Measurements from ENCODE around the gene COQ9. TPM values are rescaled to one million over a fixed set of nuclear protein-coding genes. Genes with fewer than 3 reads are reported as not detected.

COQ9 gene
- total RNA-seq, 4 donors from 2014 or later = 113 to 154 (median 148) TPM

GRCh38 chr16:57427824-57428223 is 19.5 kb upstream of the COQ9 start:
- Histone ChIP-seq H3K36me3 (peaks cover 0 to 34% (median 20%) of the 10 kb centered on the region in 4 donors), H3K27ac (no peak overlapping the region), H3K4me1 (no peaks in the 10 kb centered on the region), H3K27me3 (no peaks in the 10 kb centered on the region), H3K9me3 (no peaks in the 10 kb centered on the region), H3K4me3 (no peak overlapping the region)
- TF ChIP-seq POLR2A (IDR thresholded peaks at IDR 0.05) = no peak
- no peak for TF ChIP-seq EP300 (IDR thresholded peaks at IDR 0.05; ENCODE audit: low read depth)
- no peak for TF ChIP-seq POLR2AphosphoS5 (IDR thresholded peaks at IDR 0.05)
- TF ChIP-seq CTCF (IDR thresholded peaks at IDR 0.05) = no peak
- in situ Hi-C loops (cut with MboI; ENCODE audit: low pct_ligation_motif_present in 1 of 4, low pct_unique_long_range_greater_than_20kb in 1 of 4, low sequenced_read_pairs in 3 of 4) = loop anchor here in 2 of 4 donors (10.0 kb wide), 1 partner anchor 87 kb away; no protein-coding TSS in a partner anchor
- intact Hi-C loops (cut with DNase I; ENCODE audit: low total_unique reads) = no loop called here
- DNase-seq = no peak

GRCh38 chr16:57430955-57431354 is 16.3 kb upstream of the COQ9 start:
- no peaks in the 10 kb centered on the region for H3K9me3 ChIP-seq
- H3K4me3 ChIP-seq = no peak overlapping the region
- no peak for DNase-seq
- TF ChIP-seq POLR2A (IDR thresholded peaks at IDR 0.05) (no peak), CTCF (IDR thresholded peaks at IDR 0.05) (no peak), POLR2AphosphoS5 (IDR thresholded peaks at IDR 0.05) (no peak), EP300 (IDR thresholded peaks at IDR 0.05; ENCODE audit: low read depth) (no peak)
- no peaks in the 10 kb centered on the region for H3K4me1 ChIP-seq
- H3K27me3 ChIP-seq = no peaks in the 10 kb centered on the region
- intact Hi-C loops (cut with DNase I; ENCODE audit: low total_unique reads) = no loop called here
- in situ Hi-C loops (cut with MboI; ENCODE audit: low pct_ligation_motif_present in 1 of 4, low pct_unique_long_range_greater_than_20kb in 1 of 4, low sequenced_read_pairs in 3 of 4) = no loop called here
- H3K27ac ChIP-seq = no peak overlapping the region
- WGBS, 2 donors (ENCODE audit: low coverage in 1 of 2) = 84 to 91% methylated on average over 4 to 5 of the region's 5 CpGs
- peaks cover 0 to 65% (median 35%) of the 10 kb centered on the region in 4 donors for H3K36me3 ChIP-seq

GRCh38 chr16:57432505-57432904 is 14.8 kb upstream of the COQ9 start:
- in situ Hi-C loops (cut with MboI; ENCODE audit: low pct_ligation_motif_present in 1 of 4, low pct_unique_long_range_greater_than_20kb in 1 of 4, low sequenced_read_pairs in 3 of 4) = no loop called here

GRCh38 chr16:57432989-57433388 is 14.3 kb upstream of the COQ9 start:
- H3K27ac ChIP-seq = no peak overlapping the region
- no peak for DNase-seq
- WGBS, 2 donors (ENCODE audit: low coverage in 1 of 2) = 89% methylated on average over 3 of the region's 3 CpGs; no CpG with 5 or more reads in 1 of the 2 donors

More at GRCh38 chr16:57432505-57432904, 14.8 kb upstream of the COQ9 start:
- peaks cover 0 to 70% (median 38%) of the 10 kb centered on the region in 4 donors for H3K36me3 ChIP-seq
- no peak overlapping the region for H3K4me3 ChIP-seq
- intact Hi-C loops (cut with DNase I; ENCODE audit: low total_unique reads) = no loop called here
- H3K27ac ChIP-seq = no peak overlapping the region
- DNase-seq = no peak
- no peaks in the 10 kb centered on the region for H3K4me1 ChIP-seq
- 90 to 94% methylated on average over 1 to 2 of the region's 2 CpGs for WGBS, 2 donors (ENCODE audit: low coverage in 1 of 2)
- H3K27me3 ChIP-seq = no peaks in the 10 kb centered on the region
- TF ChIP-seq EP300 (IDR thresholded peaks at IDR 0.05; ENCODE audit: low read depth) (no peak), POLR2A (IDR thresholded peaks at IDR 0.05) (no peak), POLR2AphosphoS5 (IDR thresholded peaks at IDR 0.05) (no peak), CTCF (IDR thresholded peaks at IDR 0.05) (no peak)
- H3K9me3 ChIP-seq = no peaks in the 10 kb centered on the region

More at GRCh38 chr16:57432989-57433388, 14.3 kb upstream of the COQ9 start:
- Histone ChIP-seq H3K27me3 (no peaks in the 10 kb centered on the region), H3K4me3 (no peak overlapping the region), H3K36me3 (peaks cover 0 to 70% (median 38%) of the 10 kb centered on the region in 4 donors), H3K4me1 (no peaks in the 10 kb centered on the region), H3K9me3 (no peaks in the 10 kb centered on the region)
- in situ Hi-C loops (cut with MboI; ENCODE audit: low pct_ligation_motif_present in 1 of 4, low pct_unique_long_range_greater_than_20kb in 1 of 4, low sequenced_read_pairs in 3 of 4) = no loop called here
- intact Hi-C loops (cut with DNase I; ENCODE audit: low total_unique reads) = no loop called here
- no peak for TF ChIP-seq CTCF (IDR thresholded peaks at IDR 0.05)
- no peak for TF ChIP-seq EP300 (IDR thresholded peaks at IDR 0.05; ENCODE audit: low read depth)
- no peak for TF ChIP-seq POLR2A (IDR thresholded peaks at IDR 0.05)
- TF ChIP-seq POLR2AphosphoS5 (IDR thresholded peaks at IDR 0.05) = no peak

All from transverse colon (tissue), 4 donors.